K562 (cell line): Measurements from ENCODE around the gene SOX6.

Source experiments
- CBFA2T2 ChIP-seq: fragments of 450-650 bp; conservative IDR thresholded peaks from 2 replicates; pipeline ENCODE4 v1.6.1; 2017; ENCODE audit warnings: mild to moderate bottlenecking
- CBX2 ChIP-seq: fragments of 200-600 bp; sonication (generic); IDR thresholded peaks from one replicate; pipeline ENCODE4 v1.6.1; 2012; ENCODE audit warnings: mild to moderate bottlenecking, low read length, inconsistent platforms; ENCODE audit not compliant: insufficient read depth, poor library complexity, severe bottlenecking
- EP300 ChIP-seq: IDR thresholded peaks from 2 replicates; pipeline ENCODE4 v1.6.1; 2012; ENCODE audit warnings: low read length, improper control_type of control experiment
- POLR2A ChIP-seq: fragments of 450-650 bp; conservative IDR thresholded peaks from 2 replicates; pipeline ENCODE4 v1.6.1; 2016

DNA sequence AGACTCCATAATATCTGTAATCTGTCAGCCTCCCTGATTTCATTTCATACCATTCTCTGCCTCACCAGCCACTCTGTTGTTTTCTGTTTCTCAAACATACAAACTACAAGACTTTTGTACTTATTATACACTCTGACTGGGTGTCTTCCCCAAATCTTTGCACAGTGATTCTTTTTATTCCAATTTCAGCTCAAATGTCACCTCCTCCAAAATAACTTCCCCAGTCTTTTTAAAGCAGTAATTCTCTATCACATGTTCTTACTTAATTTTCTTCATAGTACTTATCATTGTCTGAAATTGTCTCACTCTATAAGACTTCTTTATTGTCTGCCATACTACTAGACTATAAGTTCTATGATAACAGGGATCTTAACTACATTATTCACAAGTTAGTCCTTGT is 19.6 kb downstream of the SOX6 start:
- TF ChIP-seq CBFA2T2 (no peak), POLR2A (no peak), EP300 (no peak), CBX2 (no peak)
